Measurements from ENCODE around the gene DCAF10.
"Not testable (repeated sequence)": the region's sequence is repeated elsewhere in the genome, so short reads cannot be mapped to it uniquely, and the experiment has no call there.

The DCAF10 gene

GRCh38 chr9:37909326-37909725 is 108.7 kb downstream of the DCAF10 start:
- no peak for TF ChIP-seq CTCF (conservative IDR thresholded peaks at IDR 0.05; ENCODE audit: low read length)
- no peak for DNase-seq (ENCODE audit: low read depth)
- H3K4me3 ChIP-seq (ENCODE audit: low read length) = no peak overlapping the region

- not testable (repeated sequence) for H3K4me3 ChIP-seq (ENCODE audit: low read length); DNase-seq (ENCODE audit: low read depth)
These were observed 109.2 kb downstream of the DCAF10 start for GRCh38 chr9:37909836-37910235.

GRCh38 chr9:37910271-37910670 is 109.7 kb downstream of the DCAF10 start:
- TF ChIP-seq CTCF (conservative IDR thresholded peaks at IDR 0.05; ENCODE audit: low read length) = no peak
- no peak overlapping the region for H3K4me3 ChIP-seq (ENCODE audit: low read length)
- DNase-seq (ENCODE audit: low read depth) = no peak

- peak; percentile 19 for DNase-seq (ENCODE audit: low read depth)
- TF ChIP-seq CTCF (conservative IDR thresholded peaks at IDR 0.05; ENCODE audit: low read length) = no peak
- no peak overlapping the region for H3K4me3 ChIP-seq (ENCODE audit: low read length)
These were observed 110.7 kb downstream of the DCAF10 start for GRCh38 chr9:37911271-37911681.

GRCh38 chr9:37913480-37914153 is 113.0 kb downstream of the DCAF10 start:
- DNase-seq (ENCODE audit: low read depth) = peak; percentile 75
- H3K4me3 ChIP-seq (ENCODE audit: low read length) = no peak overlapping the region
- peak; percentile 97 for TF ChIP-seq CTCF (conservative IDR thresholded peaks at IDR 0.05; ENCODE audit: low read length)

GRCh38 chr9:37914154-37914551 is 113.6 kb downstream of the DCAF10 start:
- TF ChIP-seq CTCF (conservative IDR thresholded peaks at IDR 0.05; ENCODE audit: low read length) = no peak
- DNase-seq (ENCODE audit: low read depth) = no peak
- no peak overlapping the region for H3K4me3 ChIP-seq (ENCODE audit: low read length)

GRCh38 chr9:37914701-37915358 is 114.2 kb downstream of the DCAF10 start:
- no peak for DNase-seq (ENCODE audit: low read depth)
- no peak for TF ChIP-seq CTCF (conservative IDR thresholded peaks at IDR 0.05; ENCODE audit: low read length)
- H3K4me3 ChIP-seq (ENCODE audit: low read length) = no peak overlapping the region
